AML-193 (cell line): ENCODE results near the gene RNF5.
"Not testable (repeated sequence)": the region's sequence is repeated elsewhere in the genome, so short reads cannot be mapped to it uniquely, and the experiment has no call there.

Experiments used
- DNase-seq, 2 experiments: peaks; one replicate each; lab custom pipeline; 2025; lab: John Stamatoyannopoulos, UW

Gene RNF5

DNA sequence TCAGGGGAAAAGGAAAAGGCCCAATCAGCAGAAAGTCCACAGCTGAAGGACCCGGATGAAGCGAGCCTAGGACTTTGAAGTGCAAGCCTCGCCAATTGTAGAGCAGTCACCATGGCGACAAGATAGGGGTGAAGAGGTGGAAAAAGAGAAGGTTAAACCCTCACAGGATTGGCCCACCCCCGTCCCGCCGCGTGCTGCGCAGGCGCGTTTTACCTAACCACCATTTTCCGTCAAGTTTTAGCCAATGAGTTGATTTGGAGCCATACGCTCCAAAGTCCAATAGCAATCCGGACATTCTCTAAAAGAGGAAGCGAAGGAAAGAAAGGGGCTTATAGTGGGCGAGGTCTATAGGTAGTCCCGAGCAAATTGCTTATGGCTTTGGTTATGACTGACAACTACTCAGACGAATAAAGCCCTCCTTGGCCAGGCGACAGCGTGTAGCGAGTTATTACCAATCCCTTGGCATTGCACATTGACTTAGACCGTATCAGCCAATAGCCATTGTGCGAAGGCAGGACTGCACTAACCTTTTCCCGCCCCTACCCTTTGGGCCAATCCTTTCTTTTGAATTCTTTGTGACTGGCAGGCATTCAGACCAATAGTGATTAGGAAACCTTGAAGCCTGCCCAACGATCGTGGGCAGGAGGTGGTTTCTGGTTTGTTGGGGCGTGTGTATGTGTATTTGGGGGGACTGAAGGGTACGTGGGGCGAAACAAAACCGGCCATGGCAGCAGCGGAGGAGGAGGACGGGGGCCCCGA is at the start of gene RNF5:
Gene RNF5 (plus strand): TSS at position 618 of the 759 bp plus-strand sequence. CDS start 107 bp downstream, at position 725.
- DNase-seq, result peak; percentile 100

GRCh38 chr6:32128751-32129296 is 49.4 kb upstream of the RNF5 start:
- no peak for DNase-seq

- no peak for DNase-seq
Observed at GRCh38 chr6:32129297-32130088, 48.7 kb upstream of the RNF5 start.

DNA sequence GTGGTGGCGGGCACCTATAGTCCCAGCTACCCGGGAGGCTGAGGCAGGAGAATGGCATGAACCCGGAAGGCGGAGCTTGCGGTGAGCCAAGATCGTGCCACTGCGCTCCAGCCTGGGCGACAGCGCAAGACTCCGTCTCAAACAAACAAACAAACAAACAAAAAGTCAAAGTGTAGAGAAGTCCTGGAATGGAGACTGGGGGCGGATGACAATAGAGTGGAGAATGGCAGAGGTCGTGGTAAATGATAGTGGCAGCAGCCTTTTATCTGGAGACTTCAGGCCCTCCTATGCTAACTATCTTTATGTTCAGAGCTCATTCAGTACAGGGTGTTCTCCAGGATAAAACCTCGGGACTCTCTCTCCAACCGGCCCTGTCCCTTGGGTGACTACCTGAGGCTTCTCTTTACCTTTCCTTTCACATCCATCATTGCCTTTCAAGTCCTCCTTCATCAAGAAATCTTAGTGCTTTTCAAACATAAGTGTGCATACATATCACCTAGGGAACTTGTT is 46.7 kb upstream of the RNF5 start:
- DNase-seq, result no peak

GRCh38 chr6:32132110-32132509 is 46.1 kb upstream of the RNF5 start:
- no peak for DNase-seq

- DNase-seq, result no peak
Observed at GRCh38 chr6:32133786-32134185, 44.4 kb upstream of the RNF5 start.

DNA sequence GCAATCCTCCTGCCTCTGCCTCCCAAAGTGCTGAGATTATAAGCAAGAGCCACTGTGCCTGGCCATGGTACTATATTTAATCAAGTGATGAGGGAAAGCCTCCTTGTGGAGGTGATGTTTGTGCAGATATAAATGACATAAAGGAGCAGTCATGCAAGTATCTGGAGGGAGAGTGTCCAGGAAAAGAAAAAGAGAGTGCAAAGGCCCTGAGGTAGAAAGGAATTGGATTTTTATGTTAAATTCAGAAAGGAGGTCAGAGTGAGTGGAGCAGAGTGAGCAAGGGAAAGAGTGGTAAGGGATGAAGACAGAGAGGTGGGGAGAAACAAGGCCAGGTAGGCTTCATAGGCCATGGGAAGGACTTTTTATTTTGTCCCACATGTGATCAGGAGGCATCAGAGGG is 40.8 kb upstream of the RNF5 start:
- DNase-seq, result no peak

DNA sequence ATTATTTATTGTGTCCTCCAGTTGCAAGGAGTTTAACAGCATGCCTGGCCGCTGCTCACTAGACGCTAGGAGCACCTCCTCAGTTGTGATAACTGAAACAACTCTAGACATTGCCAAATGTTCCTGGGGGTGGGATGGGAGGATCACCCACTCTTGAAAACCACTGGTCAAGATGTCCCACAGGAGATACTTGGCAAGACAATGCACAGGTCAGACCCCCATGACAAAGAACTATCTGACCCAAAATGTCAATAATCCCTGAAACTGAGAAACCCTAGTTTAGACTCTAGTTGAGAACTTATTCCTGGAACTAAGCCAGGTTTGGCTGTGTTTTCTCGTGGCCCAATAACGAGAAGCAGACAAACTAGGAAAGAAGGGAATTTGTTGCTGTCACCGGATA is 38.6 kb upstream of the RNF5 start:
- DNase-seq, result no peak

DNA sequence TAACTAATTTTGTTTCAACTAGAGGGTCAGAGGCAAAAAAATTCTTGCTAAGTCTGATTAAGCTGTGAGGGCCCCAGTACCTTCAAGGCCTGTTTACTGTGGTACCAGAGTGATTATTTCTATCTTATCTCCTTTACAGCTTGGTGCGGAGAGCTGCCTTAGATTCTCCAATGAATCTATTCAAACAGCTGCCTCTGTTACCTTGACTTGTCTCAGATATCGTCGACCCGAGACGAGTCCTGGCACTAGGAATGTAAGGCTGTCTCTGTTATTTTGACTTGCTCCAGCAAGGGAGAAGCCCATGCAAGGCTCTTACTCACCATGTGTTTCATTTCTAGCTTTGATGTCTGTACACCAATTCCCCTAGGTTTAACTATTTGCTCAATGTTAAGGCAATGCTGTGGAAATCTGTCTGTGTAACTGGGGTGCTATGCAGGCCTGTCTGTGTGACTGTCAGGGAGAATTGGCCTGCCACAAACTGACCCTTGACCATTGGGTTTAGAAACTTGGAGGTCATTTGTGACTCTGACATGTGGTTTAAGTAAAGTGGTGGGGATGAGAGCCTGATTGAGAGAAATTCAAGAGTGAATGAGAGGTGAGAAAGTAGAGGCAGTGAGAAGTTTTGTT is 37.7 kb upstream of the RNF5 start:
- no peak for DNase-seq

GRCh38 chr6:32144238-32144637 is 34.0 kb upstream of the RNF5 start:
- not testable (repeated sequence) for DNase-seq

DNA sequence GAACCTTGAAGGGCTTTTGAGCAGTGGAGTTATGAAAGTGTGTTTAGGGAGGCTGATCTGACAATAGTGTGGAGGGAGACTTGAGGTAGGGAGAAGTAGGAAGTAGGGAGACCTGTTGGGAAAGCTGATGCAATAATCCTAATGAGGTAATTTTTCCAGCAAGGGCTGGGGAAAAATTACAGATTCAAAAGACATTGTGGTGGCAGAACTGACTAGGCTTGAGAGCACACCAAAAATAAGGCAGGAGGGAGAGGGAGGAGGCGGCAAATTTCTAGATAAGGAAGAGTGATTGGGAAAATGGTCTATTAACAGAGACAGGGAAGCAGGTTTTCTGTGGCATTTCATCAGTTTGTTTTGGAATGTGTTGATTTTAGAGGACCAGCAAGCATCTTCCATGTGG is 31.9 kb upstream of the RNF5 start:
- no peak for DNase-seq

DNA sequence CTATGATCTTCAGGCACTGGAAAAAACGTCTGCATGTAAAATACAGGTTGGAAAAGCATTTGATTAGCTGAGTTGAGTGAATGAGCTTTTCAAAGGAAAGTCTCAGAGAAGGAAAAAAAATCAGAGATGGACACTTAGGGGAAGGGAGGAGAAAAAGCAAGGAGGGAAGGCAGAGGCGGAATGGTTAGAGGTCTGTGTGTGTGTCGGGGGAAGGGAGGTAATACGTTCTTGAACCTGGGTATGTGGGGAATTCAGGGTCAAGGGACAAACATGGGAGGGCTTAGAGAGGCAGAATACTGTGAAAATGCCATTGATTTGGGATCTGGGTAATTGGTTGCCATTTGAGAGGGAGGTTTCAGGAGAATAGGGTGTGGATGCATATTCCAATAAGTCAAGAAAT is 31.5 kb upstream of the RNF5 start:
- DNase-seq, result no peak

DNA sequence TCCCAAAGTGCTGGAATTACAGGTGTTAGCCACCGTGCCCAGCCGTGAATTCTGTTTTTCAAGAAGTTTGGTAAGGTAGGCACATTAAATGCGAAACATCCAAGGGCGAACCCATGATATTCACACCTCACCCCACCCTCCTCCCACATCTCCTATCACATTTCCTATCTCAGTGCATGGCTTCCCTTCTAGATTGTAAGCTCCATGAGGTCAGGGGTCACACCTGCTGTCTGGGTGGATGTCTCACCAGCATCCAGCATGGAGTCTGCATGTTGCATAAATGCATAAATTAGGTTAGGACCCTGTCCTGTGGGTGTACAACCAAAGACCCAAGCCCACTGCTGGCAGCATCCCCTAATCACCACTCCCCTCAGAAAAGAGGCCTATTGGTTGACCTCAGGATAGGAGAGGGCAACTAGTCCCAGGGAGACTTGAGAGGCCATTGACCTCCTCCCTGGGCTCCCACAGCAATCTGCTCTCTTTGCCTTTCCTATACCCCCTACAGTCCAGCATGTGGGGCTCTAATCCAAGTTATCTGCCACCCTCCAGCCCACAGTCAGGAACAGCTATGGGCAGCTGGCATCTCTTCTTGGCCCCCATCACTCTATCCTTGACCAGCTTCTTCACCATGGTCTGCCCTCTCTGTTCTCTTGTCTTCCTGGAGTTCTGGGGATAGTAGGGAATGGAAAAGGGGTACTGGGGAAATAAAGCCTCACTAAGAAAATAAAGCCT is 30.6 kb upstream of the RNF5 start:
- DNase-seq, result no peak

DNA sequence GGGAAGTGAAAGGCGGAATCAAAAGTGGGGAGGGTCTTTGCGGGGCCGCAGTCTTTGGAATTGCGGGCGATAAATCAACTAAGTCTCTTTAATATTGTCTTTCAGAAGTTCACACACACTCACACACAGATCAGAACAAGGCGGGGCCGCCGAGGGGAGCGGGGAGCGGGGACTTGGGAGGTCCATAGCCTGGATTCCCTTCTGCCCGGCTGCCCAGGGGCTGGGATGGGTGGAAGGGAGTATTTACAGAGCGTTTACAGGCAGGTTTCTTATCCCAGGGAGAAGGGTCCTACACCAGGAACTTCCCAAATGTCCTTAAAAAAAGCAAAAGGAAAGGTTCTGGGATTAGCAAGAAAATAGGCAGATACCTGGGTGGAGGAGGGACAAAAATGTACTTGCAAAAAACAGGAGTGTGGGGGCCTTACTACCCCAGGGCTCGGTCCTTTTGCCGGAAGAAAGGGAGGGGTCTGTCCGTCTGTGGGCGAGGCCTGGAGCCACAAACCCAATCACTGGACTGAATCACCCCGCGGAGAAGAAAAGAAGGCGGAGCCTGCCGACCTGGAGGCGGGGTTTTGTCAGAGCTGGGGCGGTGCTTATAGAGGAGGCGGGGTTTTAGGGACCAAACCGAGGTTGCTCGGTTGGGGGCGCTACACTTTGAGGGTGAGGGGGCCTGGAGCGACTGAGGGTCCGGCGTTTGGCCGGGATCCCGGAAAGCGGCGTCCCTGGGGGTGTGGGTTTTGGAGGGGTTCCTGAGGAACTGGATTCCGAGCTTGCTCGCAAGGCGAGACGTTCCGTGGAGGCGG is 29.7 kb upstream of the RNF5 start:
- DNase-seq, result no peak

- no peak for DNase-seq
Observed at GRCh38 chr6:32149092-32149755, 29.0 kb upstream of the RNF5 start.

DNA sequence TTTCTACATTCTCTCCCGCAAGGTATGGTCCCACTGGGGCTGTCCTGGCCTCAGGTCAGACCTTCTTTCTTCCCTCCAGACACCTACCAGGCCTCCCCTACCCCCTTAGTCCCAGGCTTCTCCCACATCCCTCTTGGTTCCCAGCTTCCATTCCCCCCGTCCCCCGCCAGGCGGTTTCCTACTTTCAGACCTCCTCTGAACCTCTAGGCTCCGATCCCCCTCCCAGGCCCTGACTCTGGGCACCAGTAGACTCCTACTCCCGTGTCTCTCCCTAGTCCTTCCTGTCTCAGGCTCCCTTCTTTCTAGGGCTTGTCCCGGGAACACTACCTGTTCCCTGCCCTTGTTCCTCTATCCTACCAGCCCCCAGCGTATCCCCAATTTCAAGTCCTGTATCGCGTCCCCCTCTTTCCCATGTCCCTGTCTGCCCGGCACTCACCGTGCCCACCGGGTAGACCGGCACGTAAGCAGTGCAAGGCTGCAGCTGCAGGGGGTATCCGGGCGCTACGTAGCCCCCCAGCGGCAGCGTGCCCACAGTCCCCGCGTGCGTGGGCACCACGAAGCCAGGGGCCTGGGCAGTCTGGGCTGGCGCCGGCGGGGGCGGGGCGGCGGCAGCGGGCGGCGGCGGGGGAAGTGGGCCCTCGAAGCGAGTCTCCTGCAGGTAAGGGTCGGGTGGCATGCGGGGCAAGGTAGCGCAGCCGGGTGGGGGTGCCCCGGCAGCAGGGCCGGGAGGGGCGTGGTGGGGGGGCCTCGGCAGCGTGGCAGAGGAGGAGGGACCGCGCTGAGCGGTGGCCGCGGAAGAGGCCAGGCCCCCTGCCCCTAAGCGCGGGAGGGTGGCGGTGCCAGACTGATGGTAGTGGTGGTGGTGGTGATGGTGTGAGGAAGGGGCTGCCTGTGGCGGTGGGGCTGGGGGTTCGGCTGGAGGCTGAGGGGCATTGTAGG is 28.0 kb upstream of the RNF5 start:
- no peak for DNase-seq

- DNase-seq, result no peak
Observed at GRCh38 chr6:32151181-32151862, 26.9 kb upstream of the RNF5 start.
